Activated CD4-positive, alpha-beta T cell treated with anti-CD3 and anti-CD28 coated beads, Interleukin-2, amount 50 U/mL, for 16 hours (primary cell): Measurements from ENCODE around the gene LRRC3.
A peak's percentile ranks its signal among the peaks of the same experiment; 100 is the strongest.

ENCODE experiments used
- DNase-seq: peaks from one replicate; pipeline ENCODE4 v3.0.0-alpha.2; 2020

LRRC3 gene

GRCh38 chr21:44424608-44425306, 30.6 kb upstream of the LRRC3 start:
- DNase-seq = no peak

- DNase-seq = no peak
Measured at GRCh38 chr21:44425307-44425894, 29.9 kb upstream of the LRRC3 start.

- no peak for DNase-seq
Measured at GRCh38 chr21:44425895-44426662, 29.2 kb upstream of the LRRC3 start.

GRCh38 chr21:44426663-44427191, 28.6 kb upstream of the LRRC3 start:
- no peak for DNase-seq

- DNase-seq = no peak
Measured at GRCh38 chr21:44427241-44428120, 27.8 kb upstream of the LRRC3 start.

- peak; percentile 37 for DNase-seq
Measured at GRCh38 chr21:44428281-44428960, 26.9 kb upstream of the LRRC3 start.

- DNase-seq = no peak
Measured at GRCh38 chr21:44429894-44430293, 25.4 kb upstream of the LRRC3 start.

GRCh38 chr21:44431300-44431699, 24.0 kb upstream of the LRRC3 start:
- DNase-seq = no peak

GRCh38 chr21:44432841-44433790, 22.2 kb upstream of the LRRC3 start:
- no peak for DNase-seq

- no peak for DNase-seq
Measured at GRCh38 chr21:44433791-44434567, 21.3 kb upstream of the LRRC3 start.

GRCh38 chr21:44434568-44434925, 20.8 kb upstream of the LRRC3 start:
- DNase-seq = no peak

- no peak for DNase-seq
Measured at GRCh38 chr21:44434936-44435635, 20.2 kb upstream of the LRRC3 start.

GRCh38 chr21:44436111-44436611, 19.1 kb upstream of the LRRC3 start:
- no peak for DNase-seq

GRCh38 chr21:44436958-44437357, 18.4 kb upstream of the LRRC3 start:
- no peak for DNase-seq

- DNase-seq = no peak
Measured at GRCh38 chr21:44437371-44437695, 18.0 kb upstream of the LRRC3 start.

GRCh38 chr21:44437696-44438431, 17.4 kb upstream of the LRRC3 start:
- no peak for DNase-seq

GRCh38 chr21:44438531-44439210, 16.6 kb upstream of the LRRC3 start:
- DNase-seq = no peak

GRCh38 chr21:44439211-44439600, 16.1 kb upstream of the LRRC3 start:
- no peak for DNase-seq
